GM12878 (cell line): ENCODE data around the gene TANK.

Source experiments
- ATF2 ChIP-seq: IDR thresholded peaks from 2 replicates; pipeline ENCODE4 v1.6.1; 2012; ENCODE audit warnings: low read length, inconsistent platforms
- CBX5 ChIP-seq: sonication (generic); IDR thresholded peaks from 2 replicates; pipeline ENCODE4 v1.6.1; 2016; ENCODE audit warnings: low read depth, moderate library complexity, mild to moderate bottlenecking, inconsistent platforms
- TF ChIP-seq, protein P1 (sequence below): fragments of 450-650 bp; IDR thresholded peaks from 2 replicates; pipeline ENCODE4 v1.6.1; 2018; ENCODE audit warnings: mild to moderate bottlenecking, low read depth, moderate library complexity; ENCODE audit not compliant: partially characterized antibody

DNA sequence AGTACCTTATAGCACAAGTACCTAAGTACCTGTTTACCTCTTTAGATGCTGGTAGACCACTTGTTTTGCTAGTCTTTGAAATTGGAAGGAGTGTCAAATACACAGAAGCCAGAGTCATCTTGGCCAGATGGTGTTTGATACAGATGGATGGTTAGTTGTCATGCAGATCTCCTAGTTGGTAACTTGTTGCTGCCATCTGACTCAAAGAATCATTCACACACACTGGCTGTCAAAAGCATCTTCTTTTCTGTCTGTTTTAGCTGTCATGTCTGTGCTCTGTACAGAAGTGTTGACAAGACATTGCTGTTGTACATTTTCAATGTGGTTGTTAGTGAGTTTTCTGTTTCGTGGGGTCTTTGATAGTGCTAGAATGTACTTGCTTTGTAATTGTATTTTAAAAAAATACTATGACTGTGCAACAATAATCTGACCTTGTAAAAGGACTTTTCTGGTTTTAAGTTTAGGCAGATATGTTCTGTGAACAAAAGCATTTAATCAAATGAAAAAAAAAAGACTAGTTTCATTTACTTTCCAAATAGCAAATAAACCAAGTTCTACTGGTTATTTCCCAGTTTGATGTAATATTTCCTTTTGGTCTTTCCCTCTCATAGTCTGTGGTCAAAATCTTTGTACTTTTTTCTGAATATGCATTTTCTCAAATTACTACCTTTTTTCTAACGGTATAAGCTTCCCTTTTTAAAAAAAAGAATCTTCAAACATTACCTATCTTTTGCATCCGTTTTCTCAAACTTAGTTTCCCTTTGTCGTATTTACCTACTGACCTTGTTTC lies 39.9 kb downstream of the TANK start:
- TF ChIP-seq ATF2 (no peak), CBX5 (no peak)
- TF ChIP-seq, protein P1, sequence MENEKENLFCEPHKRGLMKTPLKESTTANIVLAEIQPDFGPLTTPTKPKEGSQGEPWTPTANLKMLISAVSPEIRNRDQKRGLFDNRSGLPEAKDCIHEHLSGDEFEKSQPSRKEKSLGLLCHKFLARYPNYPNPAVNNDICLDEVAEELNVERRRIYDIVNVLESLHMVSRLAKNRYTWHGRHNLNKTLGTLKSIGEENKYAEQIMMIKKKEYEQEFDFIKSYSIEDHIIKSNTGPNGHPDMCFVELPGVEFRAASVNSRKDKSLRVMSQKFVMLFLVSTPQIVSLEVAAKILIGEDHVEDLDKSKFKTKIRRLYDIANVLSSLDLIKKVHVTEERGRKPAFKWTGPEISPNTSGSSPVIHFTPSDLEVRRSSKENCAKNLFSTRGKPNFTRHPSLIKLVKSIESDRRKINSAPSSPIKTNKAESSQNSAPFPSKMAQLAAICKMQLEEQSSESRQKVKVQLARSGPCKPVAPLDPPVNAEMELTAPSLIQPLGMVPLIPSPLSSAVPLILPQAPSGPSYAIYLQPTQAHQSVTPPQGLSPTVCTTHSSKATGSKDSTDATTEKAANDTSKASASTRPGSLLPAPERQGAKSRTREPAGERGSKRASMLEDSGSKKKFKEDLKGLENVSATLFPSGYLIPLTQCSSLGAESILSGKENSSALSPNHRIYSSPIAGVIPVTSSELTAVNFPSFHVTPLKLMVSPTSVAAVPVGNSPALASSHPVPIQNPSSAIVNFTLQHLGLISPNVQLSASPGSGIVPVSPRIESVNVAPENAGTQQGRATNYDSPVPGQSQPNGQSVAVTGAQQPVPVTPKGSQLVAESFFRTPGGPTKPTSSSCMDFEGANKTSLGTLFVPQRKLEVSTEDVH = no peak
